HepG2 (cell line): Measurements from ENCODE around the gene MEA1. TPM values are rescaled to one million over a fixed set of nuclear protein-coding genes. Genes with fewer than 3 reads are reported as not detected.

ENCODE experiments used
- ATAC-seq: fragments of 200-7000 bp; cut with Tn5 transposase; 3 replicates; pipeline ENCODE4 v1.9.1; 2020; ENCODE audit warnings: mild to moderate bottlenecking, moderate library complexity
- BruUV-seq: library from RNA; stranded (reverse); fragments of 400-500 nt; replicated peaks from 2 replicates; lab custom pipeline; 2021; lab: Mats Ljungman, UMichigan
- CTCF ChIA-PET: fragments of 300-600 bp; formaldehyde crosslinking; extraction: SDS; loops from one replicate; lab custom pipeline; 2021; ENCODE audit warnings: low total read pairs, inconsistent platforms, low intra/inter-chr PET ratio; lab: Yijun Ruan, JAX
- POLR2A ChIA-PET: fragments of 350-600 bp; sonication (Branson Sonifier 250); formaldehyde crosslinking; loops from one replicate; lab custom pipeline; 2020; ENCODE audit warnings: antibody characterized with exemption, inconsistent platforms; lab: Yijun Ruan, JAX
- DNase-seq: peaks from one replicate; pipeline ENCODE4 v3.0.0-alpha.2; 2015; ENCODE audit warnings: low spot score
- FAIRE-seq: peaks from 3 replicates; lab custom pipeline; 2011; peaks lifted over from hg19 to GRCh38; lab: Jason Lieb, UNC
- H2AFZ ChIP-seq: one replicate; pipeline ENCODE4 v1.6.1; 2011; ENCODE audit warnings: low read length, inconsistent platforms
- H3K27ac ChIP-seq: fragments of 300-600 bp; 3 replicates; pipeline ENCODE4 v1.8.0; 2011; ENCODE audit warnings: mixed run types, mild to moderate bottlenecking, mixed read lengths, low read length, inconsistent platforms; ENCODE audit not compliant: insufficient read depth; ENCODE audit errors: extremely low read length
- H3K27me3 ChIP-seq, 2 experiments: fragments of 200-600 bp in 1 of 2; 2 replicates in 1 of 2; 3 replicates in 1 of 2; pipeline versions ENCODE4 v1.6.0 to v1.8.0; 2011; ENCODE audit warnings: low read length in 2 of 2, mild to moderate bottlenecking in 2 of 2, moderate library complexity in 2 of 2, inconsistent platforms in 1 of 2; ENCODE audit not compliant: insufficient read depth in 2 of 2, control insufficient read depth in 1 of 2
- H3K36me3 ChIP-seq, 2 experiments: fragments of 200-600 bp in 1 of 2; replicated peaks in 1 of 2; 2 replicates in 1 of 2; 3 replicates in 1 of 2; pipeline versions ENCODE4 v1.5.1 to v1.8.0; 2011; ENCODE audit warnings: low read length in 2 of 2, inconsistent platforms in 1 of 2; ENCODE audit not compliant: insufficient read depth in 2 of 2, control insufficient read depth in 1 of 2
- H3K4me1 ChIP-seq: 2 replicates; pipeline ENCODE4 v1.5.1; 2012; ENCODE audit warnings: low read length, inconsistent platforms; ENCODE audit not compliant: insufficient read depth
- H3K4me2 ChIP-seq: 2 replicates; pipeline ENCODE4 v1.6.0; 2011; ENCODE audit warnings: low read depth, low read length, inconsistent platforms
- H3K4me3 ChIP-seq, 3 experiments: fragments of 200-600 bp in 1 of 3; sonication (generic), shearing (Covaris generic) in 1 of 3; replicated peaks in 1 of 3; 2 replicates each; pipeline ENCODE4 v1.5.1; 2011 to 2016; ENCODE audit warnings: low read length in 3 of 3, inconsistent platforms in 2 of 3, low read depth in 2 of 3, mild to moderate bottlenecking in 2 of 3, control low read depth in 1 of 3, mixed read lengths in 1 of 3; ENCODE audit not compliant: insufficient read depth in 1 of 3
- H3K79me2 ChIP-seq: one replicate; pipeline ENCODE4 v1.6.1; 2011; ENCODE audit warnings: low read length, inconsistent platforms; ENCODE audit not compliant: insufficient read depth
- H3K9ac ChIP-seq: 2 replicates; pipeline ENCODE4 v1.6.0; 2011; ENCODE audit warnings: mild to moderate bottlenecking, low read depth, low read length, inconsistent platforms; ENCODE audit not compliant: insufficient read depth
- H3K9me3 ChIP-seq: 2 replicates; pipeline ENCODE4 v1.5.1; 2012; ENCODE audit warnings: mild to moderate bottlenecking, low read length
- H4K20me1 ChIP-seq: 2 replicates; pipeline ENCODE4 v1.6.0; 2011; ENCODE audit warnings: inconsistent platforms, mild to moderate bottlenecking, low read length, moderate library complexity; ENCODE audit not compliant: insufficient read depth
- ARNTL ChIP-seq: sonication (generic); formaldehyde crosslinking; IDR thresholded peaks from 2 replicates; pipeline ENCODE4 v1.4.0; 2020; ENCODE audit warnings: mild to moderate bottlenecking, missing genetic modification reagents
- BORCS8-MEF2B ChIP-seq: sonication (generic); formaldehyde crosslinking; IDR thresholded peaks from 2 replicates; pipeline ENCODE4 v1.8.0; 2022; ENCODE audit warnings: mild to moderate bottlenecking, missing genetic modification reagents
- RBFOX2 ChIP-seq: fragments of 200-400 bp; formaldehyde crosslinking; IDR thresholded peaks from 2 replicates; pipeline ENCODE4 v1.6.1; 2017; ENCODE audit warnings: low read depth, mild to moderate bottlenecking, low read length
- ZFP91 ChIP-seq: sonication (generic); formaldehyde crosslinking; IDR thresholded peaks from 2 replicates; pipeline ENCODE4 v1.9.0; 2022; ENCODE audit warnings: missing genetic modification reagents, mild to moderate bottlenecking, borderline replicate concordance
- ZMYM3 ChIP-seq: sonication (generic); formaldehyde crosslinking; IDR thresholded peaks from 2 replicates; pipeline ENCODE4 v1.5.1; 2020; ENCODE audit warnings: mild to moderate bottlenecking, missing genetic modification reagents
- ZNF749 ChIP-seq: sonication (generic); formaldehyde crosslinking; IDR thresholded peaks from 2 replicates; pipeline ENCODE4 v1.8.0; 2022; ENCODE audit warnings: mild to moderate bottlenecking, missing genetic modification reagents, moderate library complexity, borderline replicate concordance
- WGBS: methylation state at CpG from one replicate; pipeline ENCODE4 v1.1.6; 2017; ENCODE audit warnings: low lambda C conversion rate; 5-methylcytosine and 5-hydroxymethylcytosine counted together
- in situ Hi-C: cut with HindIII; loops from 2 replicates; pipeline ENCODE4 v1.10.0; 2017; ENCODE audit warnings: low pct_unique_long_range_greater_than_20kb; ENCODE audit not compliant: extremely low pct_ligation_motif_present
- intact Hi-C: fragments of 100-400 bp; cut with micrococcal nuclease; formaldehyde crosslinking; loops from one replicate; pipeline ENCODE4 v1.10.0; 2022; ENCODE audit not compliant: unreplicated experiment
- polyA plus RNA-seq, 8 experiments: library from polyadenylated mRNA; depleted of rRNA in 3 of 8; stranded (reverse) in 7 of 8; unstranded in 1 of 8; fragments of >200 nt; fragmentation: Illumina TruSeq in 4 of 8; extraction: Trizol in 4 of 8; gene quantifications; 2 replicates each; pipeline versions ENCODE4 v1.2.1 to v1.2.3, GENCODE V29; 2011 to 2016; ENCODE audit warnings: low read depth in 4 of 8, missing spikeins in 1 of 8, mixed read lengths in 1 of 8; ENCODE audit not compliant: insufficient read depth in 1 of 8
- total RNA-seq, 5 experiments: library from RNA; depleted of rRNA; stranded (reverse); fragments of >200 nt; fragmentation: Illumina TruSeq; extraction: Trizol; gene quantifications; 2 replicates each; pipeline ENCODE4 v1.2.3, GENCODE V29; 2016; ENCODE audit warnings: low read depth in 1 of 5
- TF ChIP-seq, protein P1 (sequence below): IDR thresholded peaks from 2 replicates; pipeline ENCODE4 v1.6.1; 2012; ENCODE audit warnings: inconsistent platforms
- TF ChIP-seq, protein P2 (sequence below): sonication (generic); formaldehyde crosslinking; IDR thresholded peaks from 2 replicates; pipeline ENCODE4 v1.4.0; 2020; ENCODE audit warnings: missing genetic modification reagents

MEA1 gene
- total and polyA plus RNA-seq, 2 of the 13 experiments (the other 11 are each of a cell fraction or from before 2014, with no cell fraction given): 75.6 to 86.2 TPM

DNA sequence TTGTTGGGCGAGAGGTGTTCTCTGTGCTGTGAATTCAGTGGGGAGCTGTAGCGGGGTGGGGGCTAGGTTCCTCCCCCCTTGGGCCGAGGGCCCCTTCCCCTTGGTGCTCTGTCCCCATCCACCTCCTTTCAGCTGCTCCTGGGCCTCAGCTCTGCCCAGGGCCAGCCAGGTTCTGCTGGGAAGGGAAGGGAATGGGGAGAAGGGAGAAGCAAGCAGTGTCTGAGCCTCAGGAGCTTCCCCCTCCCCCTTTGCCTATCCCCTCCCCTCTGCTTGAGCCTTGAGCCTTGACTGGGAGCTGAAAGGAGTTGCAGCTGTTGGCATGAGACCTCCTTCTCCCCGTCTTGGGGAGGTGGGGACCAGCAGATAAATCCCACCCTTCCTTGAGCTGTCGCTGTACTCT is 7.1 kb upstream of the MEA1 start (continued):
- TF ChIP-seq ZNF749 (CRISPR knock-in tag): no peak
- TF ChIP-seq ZFP91 (CRISPR knock-in tag): 0 out of 2 replicates have a peak, but pooled peaks have one; percentile 2
- TF ChIP-seq ARNTL: peak; percentile 38
- TF ChIP-seq, protein P1, sequence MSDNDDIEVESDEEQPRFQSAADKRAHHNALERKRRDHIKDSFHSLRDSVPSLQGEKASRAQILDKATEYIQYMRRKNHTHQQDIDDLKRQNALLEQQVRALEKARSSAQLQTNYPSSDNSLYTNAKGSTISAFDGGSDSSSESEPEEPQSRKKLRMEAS: no peak
- TF ChIP-seq BORCS8-MEF2B (CRISPR knock-in tag): peak; percentile 3; the same call in 1 of the 2 replicates
- TF ChIP-seq, protein P2, sequence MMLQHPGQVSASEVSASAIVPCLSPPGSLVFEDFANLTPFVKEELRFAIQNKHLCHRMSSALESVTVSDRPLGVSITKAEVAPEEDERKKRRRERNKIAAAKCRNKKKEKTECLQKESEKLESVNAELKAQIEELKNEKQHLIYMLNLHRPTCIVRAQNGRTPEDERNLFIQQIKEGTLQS (CRISPR knock-in tag): no peak

- H3K4me3 ChIP-seq: no peak overlapping the region
- H3K9ac ChIP-seq: 0 out of 2 replicates have a peak overlapping the region, but pooled peaks have one; percentile 90
- H3K36me3 ChIP-seq: peaks cover 20 to 45% of the 10 kb centered on the region in 2 experiments
- 95% methylated on average over 3 of the region's 3 CpGs for WGBS
- intact Hi-C loops (no loop called here), in situ Hi-C loops (no loop called here)
- peaks cover 43% of the 10 kb centered on the region for H3K4me1 ChIP-seq
- CTCF ChIA-PET: no interaction called here
- TF ChIP-seq ZMYM3 (CRISPR knock-in tag) (no peak), RBFOX2 (0 out of 2 replicates have a peak, but pooled peaks have one; percentile 25)
- BruUV-seq: no TSS peak
- ATAC-seq (no peak), DNase-seq (no peak), FAIRE-seq (no peak)
- H3K4me2 ChIP-seq: peak overlapping the region; percentile 95
- H3K27ac ChIP-seq: peak overlapping the region; percentile 75
- peaks cover 33% of the 10 kb centered on the region for H3K79me2 ChIP-seq
- no peaks in the 10 kb centered on the region for H3K9me3 ChIP-seq
- POLR2A ChIA-PET: interaction anchor here (1.3 to 4.2 kb wide), 13 partner anchors 14 to 274 kb away, joined by 3 to 43 read pairs (median 7); partner anchors contain the start of genes CNPY3, CUL7, CUL9 and KLC4
- H3K27me3 ChIP-seq: peaks cover 0 to 3% of the 10 kb centered on the region in 2 experiments; a peak in 1 of 5 replicates
- H2AFZ ChIP-seq: no peak overlapping the region
- no peaks in the 10 kb centered on the region for H4K20me1 ChIP-seq
Observed at GRCh38 chr6:43020052-43020705, 6.4 kb upstream of the MEA1 start.
